ENCODE measurements around the gene EXOC3L4.

GRCh38 chr14:103132381-103133209, 38.1 kb downstream of the EXOC3L4 start:
- TF ChIP-seq POLR2A (IDR thresholded peaks at IDR 0.05) = no peak
- no peak for TF ChIP-seq CTCF (IDR thresholded peaks at IDR 0.05)

All from uterus (tissue), 2 donors.